Upper lobe of left lung (tissue), 6 donors: ENCODE measurements around the gene IGSF10. TPM values are rescaled to one million over a fixed set of nuclear protein-coding genes. Genes with fewer than 3 reads are reported as not detected.

Source experiments
- ATAC-seq, 2 donors: fragments of 200-7000 bp; cut with Tn5 transposase; one replicate each; pipeline ENCODE4 v1.9.1; 2022; ENCODE audit warnings: mild to moderate bottlenecking in 2 of 2, moderate library complexity in 2 of 2; ENCODE audit not compliant: low FRiP score in 2 of 2
- DNase-seq, 2 donors: peaks; one replicate each; pipeline ENCODE4 v3.0.0-alpha.2; 2019 to 2020
- H3K27ac ChIP-seq, 4 donors: fragments of 200-600 bp; sonication (generic); one replicate each; pipeline ENCODE4 v1.5.1; 2016 to 2019
- H3K27me3 ChIP-seq, 4 donors: fragments of 200-600 bp; sonication (generic); one replicate each; pipeline ENCODE4 v1.5.1; 2017 to 2019
- H3K36me3 ChIP-seq, 4 donors: fragments of 200-600 bp; sonication (generic); one replicate each; pipeline ENCODE4 v1.5.1; 2016 to 2019
- H3K4me1 ChIP-seq, 4 donors: fragments of 200-600 bp; sonication (generic); one replicate each; pipeline ENCODE4 v1.5.1; 2018 to 2019
- H3K4me3 ChIP-seq, 4 donors: fragments of 200-600 bp; sonication (generic); one replicate each; pipeline ENCODE4 v1.5.1; 2017 to 2019; ENCODE audit warnings: mild to moderate bottlenecking in 2 of 4, moderate library complexity in 1 of 4
- H3K9me3 ChIP-seq, 4 donors: fragments of 200-600 bp; sonication (generic); one replicate each; pipeline ENCODE4 v1.5.1; 2018 to 2019
- EP300 ChIP-seq, 4 donors: sonication (generic); formaldehyde crosslinking; IDR thresholded peaks; one replicate each; pipeline ENCODE4 v1.5.1; 2017; ENCODE audit warnings: antibody characterized with exemption in 4 of 4, control low read depth in 2 of 4
- POLR2A ChIP-seq, 4 donors: fragments of 450-650 bp; IDR thresholded peaks; one replicate each; pipeline ENCODE4 v1.5.1; 2016 to 2017; ENCODE audit warnings: antibody characterized with exemption in 4 of 4, mild to moderate bottlenecking in 2 of 4
- POLR2AphosphoS5 ChIP-seq, 2 donors: sonication (generic); formaldehyde crosslinking; IDR thresholded peaks; one replicate each; pipeline ENCODE4 v1.5.1; 2017; ENCODE audit warnings: antibody characterized with exemption in 2 of 2
- WGBS, 2 donors: methylation state at CpG; one replicate each; pipeline ENCODE4 v1.1.5; 2017 to 2018; 5-methylcytosine and 5-hydroxymethylcytosine counted together
- total RNA-seq, 6 donors: library from RNA; depleted of rRNA in 4 of 6; stranded (reverse); fragments of >200 nt in 4 of 6; gene quantifications; one replicate each; pipeline versions ENCODE4 v1.1.0 to v1.2.1, GENCODE V29; 2016 to 2021
- TF ChIP-seq, protein P1 (sequence below), 6 experiments: fragments of 450-650 bp in 4 of 6; fragments of 200-600 bp in 2 of 6; sonication (generic) in 2 of 6; IDR thresholded peaks; one replicate each; pipeline ENCODE4 v1.5.1; 2016 to 2019; ENCODE audit warnings: antibody characterized with exemption in 6 of 6
- donor health status: DM: no; HTN: no; CAD: no; lungs with moderate emphysema.
- donor health status: DM: no; HTN: yes; CAD: no; lungs with severe emphysema.

Gene IGSF10
- total RNA-seq, 6 donors from 2014 or later, result 9.2 to 27.2 (median 22.9) TPM

GRCh38 chr3:151431940-151432339 is 28.9 kb downstream of the IGSF10 start:
- ATAC-seq (no peak), DNase-seq (no peak)
- TF ChIP-seq EP300 (IDR thresholded peaks at IDR 0.05), result no peak
- TF ChIP-seq, protein P1, sequence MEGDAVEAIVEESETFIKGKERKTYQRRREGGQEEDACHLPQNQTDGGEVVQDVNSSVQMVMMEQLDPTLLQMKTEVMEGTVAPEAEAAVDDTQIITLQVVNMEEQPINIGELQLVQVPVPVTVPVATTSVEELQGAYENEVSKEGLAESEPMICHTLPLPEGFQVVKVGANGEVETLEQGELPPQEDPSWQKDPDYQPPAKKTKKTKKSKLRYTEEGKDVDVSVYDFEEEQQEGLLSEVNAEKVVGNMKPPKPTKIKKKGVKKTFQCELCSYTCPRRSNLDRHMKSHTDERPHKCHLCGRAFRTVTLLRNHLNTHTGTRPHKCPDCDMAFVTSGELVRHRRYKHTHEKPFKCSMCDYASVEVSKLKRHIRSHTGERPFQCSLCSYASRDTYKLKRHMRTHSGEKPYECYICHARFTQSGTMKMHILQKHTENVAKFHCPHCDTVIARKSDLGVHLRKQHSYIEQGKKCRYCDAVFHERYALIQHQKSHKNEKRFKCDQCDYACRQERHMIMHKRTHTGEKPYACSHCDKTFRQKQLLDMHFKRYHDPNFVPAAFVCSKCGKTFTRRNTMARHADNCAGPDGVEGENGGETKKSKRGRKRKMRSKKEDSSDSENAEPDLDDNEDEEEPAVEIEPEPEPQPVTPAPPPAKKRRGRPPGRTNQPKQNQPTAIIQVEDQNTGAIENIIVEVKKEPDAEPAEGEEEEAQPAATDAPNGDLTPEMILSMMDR (IDR thresholded peaks at IDR 0.05), result no peak
- no peak for TF ChIP-seq POLR2A (IDR thresholded peaks at IDR 0.05)
- TF ChIP-seq POLR2AphosphoS5 (IDR thresholded peaks at IDR 0.05), result no peak
- Histone ChIP-seq H3K27me3 (no peaks in the 10 kb centered on the region), H3K4me1 (no peaks in the 10 kb centered on the region), H3K27ac (no peak overlapping the region), H3K4me3 (no peak overlapping the region), H3K36me3 (no peaks in the 10 kb centered on the region), H3K9me3 (no peaks in the 10 kb centered on the region)
- whole genome bisulfite sequencing, 2 donors, result 87 to 90% methylated on average over 3 of the region's 3 CpGs

- no peaks in the 10 kb centered on the region for H3K9me3 ChIP-seq
- ATAC-seq, result peak in 1 of 2 donors; percentile 10
- WGBS, 2 donors, result 87 to 88% methylated on average over 5 of the region's 5 CpGs
- H3K27me3 ChIP-seq, result no peaks in the 10 kb centered on the region
- no peak overlapping the region for H3K4me3 ChIP-seq
- DNase-seq, result no peak
- H3K4me1 ChIP-seq, result no peaks in the 10 kb centered on the region
- H3K27ac ChIP-seq, result no peak overlapping the region
- TF ChIP-seq, protein P1 (IDR thresholded peaks at IDR 0.05), result no peak
- H3K36me3 ChIP-seq, result no peaks in the 10 kb centered on the region
Observed at GRCh38 chr3:151430821-151431484, 29.9 kb downstream of the IGSF10 start.

DNA sequence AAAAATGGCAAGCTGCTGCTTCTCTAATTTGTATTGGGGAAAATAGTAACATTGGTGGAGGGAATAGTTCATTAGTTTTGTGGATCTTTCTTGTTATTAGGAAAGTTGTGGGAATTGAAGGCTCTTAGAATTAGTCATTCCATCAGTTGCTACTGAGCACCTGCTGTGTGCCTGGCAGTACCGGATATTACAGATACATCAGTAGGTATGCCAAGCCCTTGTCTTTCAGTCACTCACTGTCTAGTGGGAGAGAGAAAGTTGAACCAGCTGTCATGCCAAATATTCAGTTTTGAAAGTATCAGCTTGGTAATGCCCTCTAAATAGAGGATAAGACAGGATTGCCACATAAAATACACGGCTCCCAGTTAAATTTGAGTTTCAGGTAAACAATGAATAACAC is 32.5 kb downstream of the IGSF10 start:
- TF ChIP-seq, protein P1 (IDR thresholded peaks at IDR 0.05), result no peak
- no peak for TF ChIP-seq POLR2A (IDR thresholded peaks at IDR 0.05)
- H3K9me3 ChIP-seq, result no peaks in the 10 kb centered on the region
- no peaks in the 10 kb centered on the region for H3K4me1 ChIP-seq
- no peak overlapping the region for H3K27ac ChIP-seq
- 76 to 83% methylated on average over 2 of the region's 2 CpGs for WGBS, 2 donors
- no peak overlapping the region for H3K4me3 ChIP-seq
- no peaks in the 10 kb centered on the region for H3K27me3 ChIP-seq
- no peak for DNase-seq
- ATAC-seq, result no peak
- H3K36me3 ChIP-seq, result no peaks in the 10 kb centered on the region

GRCh38 chr3:151426341-151426657 is 34.6 kb downstream of the IGSF10 start:
- ATAC-seq (peak in 1 of 2 donors; percentile 19), DNase-seq (no peak)
- Histone ChIP-seq H3K4me1 (no peaks in the 10 kb centered on the region), H3K9me3 (no peaks in the 10 kb centered on the region), H3K4me3 (no peak overlapping the region), H3K27me3 (no peaks in the 10 kb centered on the region), H3K27ac (no peak overlapping the region), H3K36me3 (no peaks in the 10 kb centered on the region)
- TF ChIP-seq POLR2A (IDR thresholded peaks at IDR 0.05) (no peak), POLR2AphosphoS5 (IDR thresholded peaks at IDR 0.05) (no peak), EP300 (IDR thresholded peaks at IDR 0.05) (no peak)
- TF ChIP-seq, protein P1 (IDR thresholded peaks at IDR 0.05), result no peak

DNA sequence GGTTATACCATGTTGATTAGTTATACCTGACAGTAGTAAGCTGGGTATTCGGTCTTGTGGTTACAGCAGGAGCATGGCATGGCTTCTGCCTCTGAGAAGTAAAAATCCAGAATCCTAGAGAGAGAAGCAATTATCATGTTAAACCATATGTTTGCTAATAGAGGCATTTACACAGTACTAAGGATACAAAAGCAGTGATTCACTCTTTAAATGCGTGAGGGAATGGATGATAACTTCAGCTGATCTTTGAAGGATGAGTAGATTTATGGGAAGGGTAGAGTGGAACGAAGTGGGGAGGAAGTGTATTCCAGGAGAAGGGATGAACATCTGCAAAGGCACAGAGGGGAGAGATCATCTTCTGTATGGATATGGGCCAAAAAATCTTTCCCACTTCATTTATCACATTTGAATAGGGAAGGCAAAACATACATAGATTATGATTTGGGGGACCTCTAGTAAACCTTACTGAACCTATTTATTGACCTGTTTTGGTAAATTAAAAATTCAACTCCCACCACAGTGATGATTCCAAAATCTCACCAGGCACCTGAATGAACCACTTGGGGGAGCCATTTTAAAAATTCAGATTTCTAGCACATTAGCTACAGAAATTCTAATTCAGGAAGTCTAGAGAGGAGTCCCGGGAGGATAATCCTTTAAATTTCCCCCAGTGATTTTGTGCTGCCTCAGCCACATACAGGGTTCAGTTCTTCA is 35.1 kb downstream of the IGSF10 start:
- WGBS, 2 donors, result 61 to 66% methylated on average over 4 of the region's 4 CpGs

More for the DNA sequence above, 35.1 kb downstream of the IGSF10 start:
- Histone ChIP-seq H3K27me3 (no peaks in the 10 kb centered on the region), H3K4me1 (no peaks in the 10 kb centered on the region), H3K9me3 (no peaks in the 10 kb centered on the region), H3K4me3 (no peak overlapping the region), H3K27ac (no peak overlapping the region), H3K36me3 (no peaks in the 10 kb centered on the region)
- TF ChIP-seq, protein P1 (IDR thresholded peaks at IDR 0.05), result peak in 2 of 6 experiments; percentile 6 to 10
- no peak for TF ChIP-seq POLR2AphosphoS5 (IDR thresholded peaks at IDR 0.05)
- ATAC-seq (no peak), DNase-seq (no peak)
